Measurements from ENCODE around the gene GATA3. TPM values are rescaled to one million over a fixed set of nuclear protein-coding genes. Genes with fewer than 3 reads are reported as not detected.

GATA3 gene
- total RNA-seq, 4 donors from 2014 or later = 0.80 to 5.8 (median 1.4) TPM; not detected in 1

DNA sequence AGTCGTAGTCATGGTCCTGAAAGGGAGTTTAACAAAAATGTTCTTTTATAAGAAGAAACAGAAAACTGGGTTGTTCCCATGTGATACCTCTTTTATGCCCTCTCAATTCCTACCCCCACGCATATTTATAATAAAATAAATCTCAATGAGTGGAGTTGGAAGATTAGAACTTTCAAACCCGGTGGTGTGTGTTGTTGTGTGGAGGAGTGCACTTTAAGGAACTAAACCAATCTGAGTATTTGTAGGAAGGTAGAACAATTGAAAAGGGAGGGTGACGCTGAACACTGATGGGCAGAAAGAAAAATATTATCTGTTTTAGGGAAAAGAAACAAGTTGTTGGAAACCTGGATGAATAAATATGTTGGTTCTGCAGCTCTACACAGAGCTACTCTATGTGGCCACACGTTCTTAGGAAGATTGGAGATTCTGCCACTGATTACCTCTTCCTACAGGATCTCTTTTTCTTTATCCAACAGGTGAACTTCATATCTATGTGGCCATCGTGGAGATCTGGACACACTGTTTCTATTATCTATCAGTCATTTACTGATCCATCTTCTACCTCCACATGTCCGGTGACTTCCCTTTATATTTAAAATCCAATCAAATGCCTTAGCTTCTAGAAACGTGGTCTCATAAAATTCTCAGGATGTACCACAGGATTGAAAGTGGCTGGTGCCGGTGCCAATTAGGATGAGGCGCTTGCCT, 13.1 kb upstream of the GATA3 start:
- Histone ChIP-seq H3K27ac (no peak overlapping the region), H3K4me1 (peaks cover 0 to 22% (median 2%) of the 10 kb centered on the region in 4 donors), H3K27me3 (peaks cover 4 to 89% of the 10 kb centered on the region in 2 donors), H3K36me3 (no peaks in the 10 kb centered on the region), H3K4me3 (no peak overlapping the region), H3K9me3 (no peaks in the 10 kb centered on the region)
- no peak for DNase-seq
- no peak for TF ChIP-seq POLR2A (IDR thresholded peaks at IDR 0.05)
- TF ChIP-seq, protein P1, sequence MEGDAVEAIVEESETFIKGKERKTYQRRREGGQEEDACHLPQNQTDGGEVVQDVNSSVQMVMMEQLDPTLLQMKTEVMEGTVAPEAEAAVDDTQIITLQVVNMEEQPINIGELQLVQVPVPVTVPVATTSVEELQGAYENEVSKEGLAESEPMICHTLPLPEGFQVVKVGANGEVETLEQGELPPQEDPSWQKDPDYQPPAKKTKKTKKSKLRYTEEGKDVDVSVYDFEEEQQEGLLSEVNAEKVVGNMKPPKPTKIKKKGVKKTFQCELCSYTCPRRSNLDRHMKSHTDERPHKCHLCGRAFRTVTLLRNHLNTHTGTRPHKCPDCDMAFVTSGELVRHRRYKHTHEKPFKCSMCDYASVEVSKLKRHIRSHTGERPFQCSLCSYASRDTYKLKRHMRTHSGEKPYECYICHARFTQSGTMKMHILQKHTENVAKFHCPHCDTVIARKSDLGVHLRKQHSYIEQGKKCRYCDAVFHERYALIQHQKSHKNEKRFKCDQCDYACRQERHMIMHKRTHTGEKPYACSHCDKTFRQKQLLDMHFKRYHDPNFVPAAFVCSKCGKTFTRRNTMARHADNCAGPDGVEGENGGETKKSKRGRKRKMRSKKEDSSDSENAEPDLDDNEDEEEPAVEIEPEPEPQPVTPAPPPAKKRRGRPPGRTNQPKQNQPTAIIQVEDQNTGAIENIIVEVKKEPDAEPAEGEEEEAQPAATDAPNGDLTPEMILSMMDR (IDR thresholded peaks at IDR 0.05) = no peak

DNA sequence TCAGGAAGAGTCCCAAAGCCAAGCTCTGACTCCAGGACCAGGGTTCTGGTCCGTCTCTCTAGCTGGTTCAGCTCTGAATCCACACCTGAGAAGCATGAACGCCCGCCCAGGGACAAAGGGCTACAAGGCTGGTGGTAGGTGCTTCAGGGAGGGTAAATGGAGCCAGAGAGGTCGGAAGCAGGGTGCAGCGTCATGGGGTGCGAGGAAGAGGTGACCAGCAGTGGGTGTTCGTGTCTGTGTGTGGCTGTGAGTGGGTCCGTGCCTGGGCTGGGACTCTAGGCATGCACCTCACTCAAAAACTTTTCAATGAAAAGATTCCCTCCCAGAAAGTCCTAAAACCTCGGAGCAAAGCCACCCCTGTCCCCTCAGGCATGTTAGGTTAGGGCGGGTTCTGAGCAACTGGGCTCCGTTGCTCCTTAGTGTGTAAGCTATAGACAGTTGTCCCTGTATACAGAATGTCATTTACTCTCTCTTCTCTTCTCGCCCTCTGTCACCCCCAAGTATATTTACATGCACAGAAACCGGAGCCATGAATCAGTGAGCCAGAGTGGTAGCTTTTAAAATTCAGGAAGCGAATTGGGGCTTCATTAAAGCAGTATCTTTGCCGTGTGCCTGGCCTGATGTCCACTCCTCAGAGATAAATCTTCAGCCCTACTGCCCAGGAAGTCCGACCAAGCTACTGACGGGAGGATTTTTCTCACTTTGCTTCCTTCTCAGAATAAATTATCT, 12.3 kb upstream of the GATA3 start:
- DNase-seq = no peak
- Histone ChIP-seq H3K9me3 (no peaks in the 10 kb centered on the region), H3K4me3 (no peak overlapping the region), H3K27ac (no peak overlapping the region), H3K27me3 (peaks cover 3 to 89% of the 10 kb centered on the region in 2 donors), H3K4me1 (peaks cover 0 to 22% (median 2%) of the 10 kb centered on the region in 4 donors), H3K36me3 (no peaks in the 10 kb centered on the region)
- TF ChIP-seq POLR2A (IDR thresholded peaks at IDR 0.05) = no peak
- TF ChIP-seq, protein P1 (IDR thresholded peaks at IDR 0.05) = no peak

DNA sequence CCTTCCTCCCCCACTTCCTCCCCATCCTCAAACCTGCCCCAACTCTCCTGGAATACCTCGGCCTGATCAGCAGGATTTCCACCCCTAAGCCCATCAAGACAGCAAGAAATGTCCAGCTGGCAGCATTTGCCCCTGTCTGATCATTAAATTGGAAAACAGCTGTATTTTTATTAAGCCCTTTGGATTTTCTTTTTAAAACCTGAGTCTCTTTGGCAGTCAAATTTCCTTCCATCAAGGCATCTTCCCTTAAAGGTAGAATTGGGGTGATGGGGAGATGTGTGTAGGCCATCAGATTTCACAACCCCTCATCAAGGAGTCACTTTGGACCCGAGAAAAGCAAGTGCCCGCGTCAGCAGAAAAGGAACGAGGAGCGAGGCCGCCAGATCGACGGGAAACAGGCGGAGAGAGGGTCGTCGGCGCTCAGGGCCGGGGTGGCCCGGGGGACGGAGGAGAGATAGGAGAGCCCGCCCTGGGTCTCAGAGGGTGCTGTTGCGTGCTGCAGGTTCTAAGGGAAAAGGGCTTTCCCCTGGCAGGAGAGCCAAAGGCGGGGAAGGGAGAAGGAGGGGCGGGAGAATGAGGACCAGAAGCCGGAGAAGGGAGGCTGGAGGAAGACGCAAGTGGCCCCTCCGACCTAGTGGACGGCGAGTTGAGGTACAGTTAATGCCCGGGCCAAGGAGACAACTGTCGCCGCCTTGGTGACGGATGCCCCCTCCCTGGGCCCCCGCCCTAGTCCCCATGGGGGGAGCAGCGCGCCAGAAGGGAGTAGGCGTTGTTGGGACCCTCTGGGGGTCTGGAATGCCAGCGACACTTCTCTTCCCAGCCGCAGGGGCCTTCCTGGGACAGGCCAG, 11.5 kb upstream of the GATA3 start:
- H3K36me3 ChIP-seq = no peaks in the 10 kb centered on the region
- no peak overlapping the region for H3K27ac ChIP-seq
- no peak overlapping the region for H3K4me3 ChIP-seq
- TF ChIP-seq, protein P1 (IDR thresholded peaks at IDR 0.05) = no peak
- TF ChIP-seq POLR2A (IDR thresholded peaks at IDR 0.05) = no peak
- no peaks in the 10 kb centered on the region for H3K9me3 ChIP-seq
- H3K27me3 ChIP-seq = peaks cover 3 to 90% of the 10 kb centered on the region in 2 donors
- H3K4me1 ChIP-seq = peaks cover 0 to 22% (median 2%) of the 10 kb centered on the region in 4 donors
- DNase-seq = peak in 1 of 3 donors; percentile 40

DNA sequence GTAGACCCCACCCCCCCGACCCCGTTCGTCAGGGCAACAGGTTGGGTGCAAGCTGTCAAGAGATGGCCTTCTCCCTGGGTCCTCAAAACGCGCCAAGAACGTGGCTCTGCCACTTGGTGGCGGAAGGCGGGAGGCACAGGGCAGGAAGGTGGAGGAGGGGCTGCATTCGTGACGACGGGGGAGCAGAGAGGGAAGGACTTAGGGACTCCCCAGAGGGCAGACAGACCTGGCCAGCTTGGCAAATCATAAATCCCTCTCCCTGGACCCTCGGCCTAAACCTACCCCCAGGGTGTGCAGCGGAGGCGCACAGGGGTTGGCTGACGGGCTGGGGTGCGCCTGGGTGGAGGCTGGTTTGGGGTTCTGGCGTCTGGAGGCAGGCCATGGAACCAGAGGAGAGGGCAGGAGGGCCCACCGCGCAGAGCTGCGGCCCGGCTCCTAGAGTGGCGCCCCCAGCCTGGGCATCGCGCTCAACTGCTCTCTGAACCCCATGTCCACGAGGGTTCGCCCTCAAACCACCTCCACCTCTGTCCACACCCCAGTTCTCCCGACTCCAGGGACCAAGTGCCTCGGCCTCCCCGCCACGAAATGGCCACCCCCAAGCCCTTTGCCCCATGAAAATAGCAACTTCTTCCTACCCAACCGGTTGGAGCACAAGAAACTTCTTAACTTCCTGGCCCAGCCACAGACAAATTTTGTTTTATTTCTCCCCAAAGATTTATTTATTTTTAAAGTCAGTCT, 10.8 kb upstream of the GATA3 start:
- peak in 1 of 3 donors; percentile 36 for DNase-seq
- no peaks in the 10 kb centered on the region for H3K9me3 ChIP-seq
- TF ChIP-seq, protein P1 (IDR thresholded peaks at IDR 0.05) = no peak
- no peak for TF ChIP-seq POLR2A (IDR thresholded peaks at IDR 0.05)
- peaks cover 3 to 93% of the 10 kb centered on the region in 2 donors for H3K27me3 ChIP-seq
- H3K4me1 ChIP-seq = peaks cover 0 to 24% (median 2%) of the 10 kb centered on the region in 4 donors
- H3K36me3 ChIP-seq = no peaks in the 10 kb centered on the region
- H3K27ac ChIP-seq = no peak overlapping the region
- no peak overlapping the region for H3K4me3 ChIP-seq
